HFF-Myc (cell line): Measurements from ENCODE around the gene RGMB.

Experiments
- DNase-seq: peaks from one replicate; pipeline ENCODE4 v3.0.0-alpha.2; 2011; ENCODE audit warnings: low read depth; ENCODE audit errors: extremely low read depth
- H3K4me3 ChIP-seq: replicated peaks from 2 replicates; pipeline ENCODE4 v1.5.1; 2011; ENCODE audit warnings: low read depth, mild to moderate bottlenecking, control low read depth, low read length
- CTCF ChIP-seq: IDR thresholded peaks from 2 replicates; pipeline ENCODE4 v1.5.1; 2012; ENCODE audit warnings: mild to moderate bottlenecking, low read depth, low read length, control low read depth; ENCODE audit errors: missing control alignments

The RGMB gene

GRCh38 chr5:98843481-98843880, 70.0 kb downstream of the RGMB start:
- H3K4me3 ChIP-seq, result no peak overlapping the region
- TF ChIP-seq CTCF, result no peak
- DNase-seq, result no peak

- DNase-seq, result no peak
- no peak overlapping the region for H3K4me3 ChIP-seq
- TF ChIP-seq CTCF, result no peak
Observed at GRCh38 chr5:98844865-98845264, 71.4 kb downstream of the RGMB start.

- DNase-seq, result no peak
- no peak overlapping the region for H3K4me3 ChIP-seq
- no peak for TF ChIP-seq CTCF
Observed at GRCh38 chr5:98845878-98846277, 72.4 kb downstream of the RGMB start.
